Glutamatergic neuron (in vitro differentiated cells): Measurements from ENCODE around the gene NOP9. TPM values are rescaled to one million over a fixed set of nuclear protein-coding genes. Genes with fewer than 3 reads are reported as not detected.

Source experiments
- DNase-seq: peaks from one replicate; pipeline ENCODE4 v3.0.0; 2022
- H3K27ac Mint-ChIP-seq: one replicate; pipeline ENCODE4 v1.8.0; 2020; ENCODE audit warnings: mild to moderate bottlenecking, mixed read lengths, inconsistent platforms; ENCODE audit not compliant: unreplicated experiment
- H3K27me3 Mint-ChIP-seq: one replicate; pipeline ENCODE4 v1.8.0; 2020; ENCODE audit warnings: mild to moderate bottlenecking, moderate library complexity, mixed read lengths, inconsistent platforms; ENCODE audit not compliant: unreplicated experiment
- H3K36me3 Mint-ChIP-seq: one replicate; pipeline ENCODE4 v1.8.0; 2020; ENCODE audit warnings: mild to moderate bottlenecking, mixed read lengths, inconsistent platforms; ENCODE audit not compliant: unreplicated experiment
- H3K4me1 Mint-ChIP-seq: one replicate; pipeline ENCODE4 v1.8.0; 2020; ENCODE audit warnings: mild to moderate bottlenecking, low read depth, mixed read lengths, inconsistent platforms; ENCODE audit not compliant: unreplicated experiment
- H3K4me3 Mint-ChIP-seq: one replicate; pipeline ENCODE4 v1.8.0; 2020; ENCODE audit warnings: mild to moderate bottlenecking, mixed read lengths, inconsistent platforms; ENCODE audit not compliant: unreplicated experiment
- H3K9me3 Mint-ChIP-seq: one replicate; pipeline ENCODE4 v1.8.0; 2020; ENCODE audit warnings: mild to moderate bottlenecking, moderate library complexity, mixed read lengths, inconsistent platforms; ENCODE audit not compliant: unreplicated experiment
- total RNA-seq: library from RNA; stranded (reverse); fragmentation: NEBNext Ultra II Directional; extraction: Animal tissue kit (Norgen Biotek cat#: 25700); gene quantifications from one replicate; pipeline ENCODE4 v1.2.1, GENCODE V29; 2021; ENCODE audit not compliant: unreplicated experiment
- TF ChIP-seq, protein P1 (sequence below): fragments of 200-600 bp; sonication (generic); IDR thresholded peaks from one replicate; pipeline ENCODE4 v1.5.0; 2021; ENCODE audit not compliant: partially characterized antibody, unreplicated experiment

The NOP9 gene
- total RNA-seq, 1 donor from 2014 or later, result 29.2 TPM

DNA sequence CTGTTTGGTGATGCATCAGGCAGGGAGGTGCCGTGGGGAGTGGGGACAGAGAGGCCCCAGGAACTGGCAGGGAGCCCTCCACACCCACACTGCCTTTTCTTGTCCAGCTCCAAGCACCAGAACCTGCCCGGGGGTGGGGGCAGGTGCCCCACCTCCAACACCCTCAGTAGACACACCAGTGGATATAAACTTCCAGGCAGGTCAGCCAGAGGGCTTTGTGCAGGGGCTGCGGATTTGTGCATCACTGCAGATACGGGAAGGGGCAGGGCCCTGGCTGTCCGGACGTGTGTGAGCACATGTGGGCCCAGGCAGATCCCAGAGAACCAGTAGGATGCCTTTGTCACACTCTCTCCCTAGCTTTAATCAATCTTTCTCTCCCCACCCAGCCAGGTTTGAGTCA, 35.4 kb upstream of the NOP9 start:
- H3K36me3 Mint-ChIP-seq, result no peaks in the 10 kb centered on the region
- no peak overlapping the region for H3K4me3 Mint-ChIP-seq
- no peaks in the 10 kb centered on the region for H3K4me1 Mint-ChIP-seq
- TF ChIP-seq, protein P1, sequence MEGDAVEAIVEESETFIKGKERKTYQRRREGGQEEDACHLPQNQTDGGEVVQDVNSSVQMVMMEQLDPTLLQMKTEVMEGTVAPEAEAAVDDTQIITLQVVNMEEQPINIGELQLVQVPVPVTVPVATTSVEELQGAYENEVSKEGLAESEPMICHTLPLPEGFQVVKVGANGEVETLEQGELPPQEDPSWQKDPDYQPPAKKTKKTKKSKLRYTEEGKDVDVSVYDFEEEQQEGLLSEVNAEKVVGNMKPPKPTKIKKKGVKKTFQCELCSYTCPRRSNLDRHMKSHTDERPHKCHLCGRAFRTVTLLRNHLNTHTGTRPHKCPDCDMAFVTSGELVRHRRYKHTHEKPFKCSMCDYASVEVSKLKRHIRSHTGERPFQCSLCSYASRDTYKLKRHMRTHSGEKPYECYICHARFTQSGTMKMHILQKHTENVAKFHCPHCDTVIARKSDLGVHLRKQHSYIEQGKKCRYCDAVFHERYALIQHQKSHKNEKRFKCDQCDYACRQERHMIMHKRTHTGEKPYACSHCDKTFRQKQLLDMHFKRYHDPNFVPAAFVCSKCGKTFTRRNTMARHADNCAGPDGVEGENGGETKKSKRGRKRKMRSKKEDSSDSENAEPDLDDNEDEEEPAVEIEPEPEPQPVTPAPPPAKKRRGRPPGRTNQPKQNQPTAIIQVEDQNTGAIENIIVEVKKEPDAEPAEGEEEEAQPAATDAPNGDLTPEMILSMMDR, result no peak
- peaks cover 1% of the 10 kb centered on the region for H3K9me3 Mint-ChIP-seq
- DNase-seq, result no peak
- H3K27me3 Mint-ChIP-seq, result peaks cover 7% of the 10 kb centered on the region
- H3K27ac Mint-ChIP-seq, result no peak overlapping the region

DNA sequence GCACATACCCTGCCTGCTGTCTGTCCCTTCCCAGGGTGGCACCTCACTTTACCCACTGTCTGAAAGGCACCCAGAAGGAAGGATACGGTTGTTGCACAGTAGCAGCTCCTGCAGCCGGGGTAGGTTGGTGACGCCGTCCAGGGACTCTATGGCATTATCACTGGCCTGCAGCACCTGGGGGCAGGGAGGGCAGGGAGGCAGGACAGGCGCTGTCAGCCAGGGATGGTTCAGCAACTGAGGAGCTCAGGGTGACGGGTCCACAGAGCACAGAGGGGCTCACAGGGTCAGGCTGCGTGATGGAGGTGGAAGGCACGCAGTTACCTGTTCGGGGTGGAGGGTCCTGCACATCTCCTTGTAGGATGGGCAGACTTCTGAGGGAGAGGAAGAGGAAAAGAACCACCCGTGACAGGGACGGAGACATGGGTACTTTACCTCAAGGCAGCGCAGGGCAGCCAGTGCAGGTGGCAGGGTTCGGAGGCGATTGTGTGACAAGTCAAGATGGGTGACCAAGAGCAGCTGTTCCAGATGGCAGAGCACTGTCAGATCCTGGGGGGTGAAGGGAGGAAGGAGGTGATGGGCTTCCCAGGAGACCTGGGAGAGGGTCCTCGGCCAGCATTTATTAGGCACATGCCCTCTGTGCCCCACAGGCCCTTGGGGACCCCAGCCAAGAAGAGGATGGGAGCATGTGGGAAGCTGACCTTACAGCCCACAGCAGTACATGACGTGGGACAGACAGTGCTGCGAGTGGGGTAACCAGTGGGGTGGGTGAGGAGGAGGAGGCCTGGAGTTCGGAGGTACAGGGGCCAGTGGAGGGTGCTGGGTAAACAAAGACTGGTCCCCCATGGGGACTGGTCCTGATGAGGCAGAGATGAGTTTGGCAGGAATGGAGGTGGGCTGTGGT, 33.1 kb upstream of the NOP9 start:
- H3K27me3 Mint-ChIP-seq, result peaks cover 9% of the 10 kb centered on the region
- H3K27ac Mint-ChIP-seq, result no peak overlapping the region
- H3K4me3 Mint-ChIP-seq, result no peak overlapping the region
- H3K9me3 Mint-ChIP-seq, result peaks cover 1% of the 10 kb centered on the region
- no peaks in the 10 kb centered on the region for H3K36me3 Mint-ChIP-seq
- no peak for DNase-seq
- TF ChIP-seq, protein P1, result no peak
- H3K4me1 Mint-ChIP-seq, result no peaks in the 10 kb centered on the region

DNA sequence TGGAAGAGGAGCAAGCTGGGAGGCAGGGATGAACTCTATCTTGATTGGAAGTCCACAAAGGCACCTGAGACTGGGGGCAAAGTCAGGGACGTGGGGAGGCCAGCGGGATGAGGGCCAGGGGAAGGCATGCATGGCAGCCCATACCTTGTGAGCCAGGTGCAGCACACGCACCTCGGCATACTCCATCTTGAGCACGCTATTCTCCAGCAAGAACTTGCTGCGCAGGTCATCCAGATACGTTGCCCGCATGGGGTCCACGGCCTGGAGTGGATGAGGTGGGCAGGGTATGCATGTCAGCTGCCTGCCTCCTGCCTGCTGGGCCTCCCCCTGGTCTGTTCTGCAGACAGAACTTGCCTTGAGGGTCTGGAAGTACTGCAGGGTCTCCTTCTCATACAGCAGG, 32.1 kb upstream of the NOP9 start:
- Mint-ChIP-seq H3K27ac (no peak overlapping the region), H3K9me3 (no peaks in the 10 kb centered on the region), H3K4me1 (peaks cover 4% of the 10 kb centered on the region), H3K4me3 (no peak overlapping the region), H3K36me3 (peaks cover 4% of the 10 kb centered on the region), H3K27me3 (peaks cover 13% of the 10 kb centered on the region)
- DNase-seq, result no peak
- TF ChIP-seq, protein P1, result no peak

DNA sequence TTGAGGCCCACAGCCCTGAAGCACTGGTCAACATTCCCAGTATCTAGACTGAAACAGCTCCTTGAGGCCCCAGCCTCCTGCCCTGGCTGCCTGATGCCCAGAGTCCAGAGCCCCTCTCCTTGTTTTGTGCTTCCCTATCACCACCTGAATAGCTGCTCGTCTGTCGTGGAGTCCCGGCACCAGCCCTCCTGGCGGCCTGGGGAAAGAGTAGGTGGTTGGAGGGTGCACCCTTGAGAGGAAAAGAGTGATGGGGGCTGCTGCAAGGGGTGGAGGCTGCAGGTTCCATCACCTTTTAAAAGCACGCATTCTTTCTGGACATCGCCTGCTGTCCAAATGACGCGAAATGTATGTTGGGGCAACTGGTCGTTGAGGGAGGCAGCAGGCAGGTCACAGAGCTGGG, 31.4 kb upstream of the NOP9 start:
- Mint-ChIP-seq H3K27ac (no peak overlapping the region), H3K4me1 (peaks cover 4% of the 10 kb centered on the region), H3K4me3 (no peak overlapping the region), H3K27me3 (peaks cover 13% of the 10 kb centered on the region), H3K36me3 (peaks cover 4% of the 10 kb centered on the region), H3K9me3 (peaks cover 2% of the 10 kb centered on the region)
- TF ChIP-seq, protein P1, result no peak
- DNase-seq, result no peak

DNA sequence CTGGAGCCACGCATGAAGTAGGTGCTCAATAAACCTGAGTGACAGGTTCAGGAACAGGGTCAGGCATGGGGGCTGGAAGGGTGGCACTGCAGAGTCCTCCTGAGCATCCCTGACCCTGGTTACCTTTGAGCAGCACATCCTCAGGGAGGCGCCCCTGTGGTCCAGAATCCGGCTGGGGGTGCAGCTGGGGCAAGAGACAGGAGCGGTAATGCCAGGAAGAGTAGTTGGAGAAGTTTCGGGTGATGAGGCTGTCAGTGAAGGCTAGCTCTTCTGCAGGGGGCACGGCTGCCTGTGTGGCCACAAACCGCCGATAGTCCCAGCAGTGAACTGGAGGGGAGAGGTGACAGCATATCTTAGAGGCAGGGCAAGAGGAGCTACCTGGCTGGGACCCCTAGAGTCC, 30.3 kb upstream of the NOP9 start:
- no peak overlapping the region for H3K27ac Mint-ChIP-seq
- DNase-seq, result no peak
- H3K4me1 Mint-ChIP-seq, result peaks cover 4% of the 10 kb centered on the region
- peaks cover 4% of the 10 kb centered on the region for H3K36me3 Mint-ChIP-seq
- no peak overlapping the region for H3K4me3 Mint-ChIP-seq
- TF ChIP-seq, protein P1, result no peak
- peaks cover 2% of the 10 kb centered on the region for H3K9me3 Mint-ChIP-seq
- peaks cover 13% of the 10 kb centered on the region for H3K27me3 Mint-ChIP-seq
